GOT3 (cell line): ENCODE results near the gene CD163L1.
"Not testable (repeated sequence)": the region's sequence is repeated elsewhere in the genome, so short reads cannot be mapped to it uniquely, and the experiment has no call there.

Experiments used
- DNase-seq: peaks from one replicate; lab custom pipeline; 2025; ENCODE audit warnings: mixed read lengths; lab: John Stamatoyannopoulos, UW

The CD163L1 gene

GRCh38 chr12:7404275-7404674 is 39.7 kb downstream of the CD163L1 start:
- no peak for DNase-seq

DNA sequence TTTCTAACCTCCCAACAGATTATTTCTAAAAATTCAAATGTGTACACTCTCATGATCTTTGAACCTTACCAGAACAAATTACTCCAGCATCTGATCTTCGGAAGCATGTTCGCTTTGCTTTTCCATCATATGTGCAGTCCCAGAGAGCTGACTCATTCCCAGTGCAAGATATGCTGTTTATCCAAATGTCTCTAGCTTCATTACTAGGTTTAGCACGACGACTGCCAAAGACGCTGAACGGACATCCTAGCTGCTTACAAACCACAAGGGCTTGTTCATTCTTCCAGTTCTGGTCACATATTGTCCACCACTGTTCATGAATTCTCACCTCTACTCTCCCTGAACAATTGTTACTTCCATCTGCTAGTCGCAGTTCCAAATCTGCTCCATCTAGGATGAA is 40.5 kb downstream of the CD163L1 start:
- no peak for DNase-seq

DNA sequence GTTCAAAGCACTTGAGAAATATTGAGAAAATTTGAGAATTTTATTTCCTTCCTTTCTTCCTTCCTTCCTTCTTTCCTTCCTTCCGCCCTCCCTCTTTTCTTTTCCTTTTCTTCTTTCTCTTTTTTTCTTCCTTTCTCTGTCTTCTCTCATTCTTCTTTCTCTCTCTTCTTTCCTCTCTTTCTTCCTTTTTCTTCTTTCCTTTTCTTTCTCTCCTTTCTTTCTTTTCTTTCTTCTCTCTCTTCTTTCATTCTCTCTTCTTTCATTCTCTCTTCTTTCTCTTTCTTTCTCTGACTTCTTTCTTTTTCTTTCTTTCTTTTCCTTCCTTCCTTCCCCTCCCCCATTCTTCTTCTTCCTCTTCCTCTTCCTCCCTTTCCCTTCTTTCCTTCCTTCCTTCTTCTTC is 44.9 kb downstream of the CD163L1 start:
- DNase-seq: no peak

DNA sequence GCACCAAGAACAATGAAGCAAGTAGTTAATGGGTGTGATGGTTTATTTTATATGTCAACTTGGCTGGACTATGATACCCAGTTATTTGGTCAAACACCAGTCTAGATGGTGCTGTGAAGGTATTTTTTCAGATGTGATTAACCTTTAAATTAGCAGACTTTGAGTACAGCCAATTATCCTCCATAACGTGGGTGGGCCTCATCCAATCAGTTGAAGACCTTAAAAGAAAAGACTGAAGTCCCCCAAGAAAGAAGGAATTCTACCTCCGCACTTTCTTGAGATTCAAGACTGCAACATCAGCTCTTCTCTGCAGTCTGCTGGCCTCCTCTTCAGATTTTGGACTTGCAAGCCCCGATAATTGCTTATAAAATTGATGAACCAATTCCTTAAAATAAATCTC is 47.5 kb downstream of the CD163L1 start:
- no peak for DNase-seq

DNA sequence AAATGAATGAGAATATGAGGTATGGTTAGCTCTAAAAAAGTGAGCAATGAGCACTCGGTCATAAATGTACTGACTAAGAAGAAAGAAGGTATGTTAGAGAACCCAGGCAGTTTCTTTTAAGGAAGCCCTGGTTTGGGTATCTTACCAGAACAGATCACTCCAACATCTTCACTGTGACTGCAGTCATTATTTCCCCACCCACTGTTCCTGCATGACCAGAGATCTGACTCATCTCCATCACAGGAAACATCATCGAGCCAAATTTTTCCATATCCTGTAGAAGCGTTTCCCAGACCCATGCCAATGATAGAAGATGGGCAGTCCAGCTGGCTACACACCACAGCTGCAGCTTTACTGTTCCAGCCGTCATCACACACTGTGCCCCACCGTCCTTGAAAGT is 48.0 kb downstream of the CD163L1 start:
- no peak for DNase-seq

GRCh38 chr12:7387289-7387688 is 56.7 kb downstream of the CD163L1 start:
- no peak for DNase-seq

DNA sequence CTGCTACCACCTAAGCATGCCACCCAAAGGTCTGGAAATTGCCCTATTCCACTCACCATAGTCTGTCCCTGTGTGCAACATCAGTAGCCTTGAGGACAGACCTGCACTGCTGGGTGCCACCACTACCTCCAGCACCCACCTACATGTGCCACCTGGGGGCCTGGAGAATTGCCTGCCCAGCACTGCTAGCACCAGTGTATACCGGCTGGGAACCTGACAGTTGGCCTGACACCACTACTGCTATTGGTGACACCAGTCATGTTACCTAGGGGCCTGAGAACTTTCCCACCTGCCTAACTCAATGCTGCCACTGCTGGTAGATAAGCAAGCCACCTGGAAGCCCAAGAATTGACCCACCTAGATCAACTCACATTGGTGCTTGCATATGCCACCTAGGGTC is 60.8 kb downstream of the CD163L1 start:
- DNase-seq: no peak

DNA sequence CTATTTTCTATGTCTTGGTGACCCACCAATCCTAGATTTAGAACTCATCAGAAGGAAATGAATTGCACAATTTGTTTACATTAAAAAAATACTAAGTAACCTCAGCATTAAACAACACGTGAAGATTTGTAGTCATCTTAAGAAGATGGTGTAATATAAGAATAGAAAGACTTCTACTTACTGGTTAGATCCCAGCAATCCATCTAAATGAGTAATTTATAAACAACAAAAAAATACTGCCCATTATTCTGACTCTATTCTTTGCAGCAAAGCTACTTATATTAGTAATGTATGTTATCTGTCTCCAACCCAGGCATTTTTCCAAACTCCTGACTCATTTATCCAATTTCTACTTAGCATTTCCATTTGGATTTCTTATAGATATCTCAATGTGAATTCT is 67.8 kb downstream of the CD163L1 start:
- no peak for DNase-seq

GRCh38 chr12:7375145-7375543 is 68.8 kb downstream of the CD163L1 start:
- no peak for DNase-seq

DNA sequence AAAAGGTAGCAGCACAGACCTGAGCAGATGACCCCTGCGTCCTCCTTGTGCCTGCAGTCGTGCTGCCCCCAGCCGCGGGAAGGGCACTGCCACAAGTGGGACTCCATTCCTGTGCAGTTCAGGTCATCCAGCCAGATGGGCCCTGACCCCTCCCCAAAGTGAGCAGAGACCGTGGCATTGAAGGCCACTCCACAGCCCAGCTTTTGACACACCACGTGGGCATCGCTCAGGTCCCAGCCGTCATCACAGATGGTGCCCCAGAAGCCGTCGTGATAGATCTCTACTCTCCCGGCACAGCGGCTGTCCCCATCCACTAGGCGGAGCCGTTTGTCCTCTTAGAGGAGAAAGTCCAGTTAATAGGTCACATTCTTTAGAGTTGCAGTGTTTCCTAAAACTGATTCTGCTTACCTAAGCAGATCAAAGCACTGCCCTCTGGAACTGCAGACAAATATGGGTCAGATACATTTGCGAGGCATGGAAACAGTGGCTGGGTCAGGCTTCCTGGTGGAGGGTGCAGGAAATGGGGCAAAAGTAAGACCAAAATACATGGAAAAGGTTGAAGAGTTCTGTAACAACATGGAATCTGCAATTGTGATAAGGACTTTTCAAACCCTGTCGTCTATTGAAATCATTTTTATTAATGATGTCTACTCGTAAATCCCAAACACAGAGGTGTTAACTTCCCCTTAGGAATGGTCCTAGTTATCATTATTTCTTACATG is 69.4 kb downstream of the CD163L1 start:
- DNase-seq: no peak

- no peak for DNase-seq
Measured at GRCh38 chr12:7373226-7373625, 70.7 kb downstream of the CD163L1 start.

DNA sequence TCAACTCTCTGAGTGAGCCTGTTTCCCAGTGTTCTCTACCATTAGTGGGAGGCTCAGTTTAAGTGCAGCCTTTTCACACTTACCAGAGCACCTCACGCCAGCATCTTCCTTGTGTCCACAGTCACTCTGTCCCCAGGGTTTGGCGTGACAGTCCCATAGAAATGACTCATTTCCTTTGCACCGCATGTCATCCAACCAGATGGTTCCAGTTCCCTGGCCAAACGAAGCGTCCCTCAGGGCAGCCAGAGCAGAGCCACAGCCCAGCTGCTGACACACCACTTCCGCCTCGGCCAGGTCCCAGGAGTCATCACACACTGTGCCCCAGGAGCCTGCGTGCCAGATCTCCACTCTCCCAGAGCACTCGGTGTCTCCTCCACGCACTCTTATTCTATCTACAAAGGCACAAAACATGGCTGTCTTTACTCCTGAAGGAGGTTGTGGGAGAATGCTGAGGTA is 74.7 kb downstream of the CD163L1 start:
- DNase-seq: no peak

GRCh38 chr12:7362734-7363133 is 81.2 kb downstream of the CD163L1 start:
- no peak for DNase-seq

- DNase-seq: no peak
Measured at GRCh38 chr12:7361265-7361664, 82.7 kb downstream of the CD163L1 start.

DNA sequence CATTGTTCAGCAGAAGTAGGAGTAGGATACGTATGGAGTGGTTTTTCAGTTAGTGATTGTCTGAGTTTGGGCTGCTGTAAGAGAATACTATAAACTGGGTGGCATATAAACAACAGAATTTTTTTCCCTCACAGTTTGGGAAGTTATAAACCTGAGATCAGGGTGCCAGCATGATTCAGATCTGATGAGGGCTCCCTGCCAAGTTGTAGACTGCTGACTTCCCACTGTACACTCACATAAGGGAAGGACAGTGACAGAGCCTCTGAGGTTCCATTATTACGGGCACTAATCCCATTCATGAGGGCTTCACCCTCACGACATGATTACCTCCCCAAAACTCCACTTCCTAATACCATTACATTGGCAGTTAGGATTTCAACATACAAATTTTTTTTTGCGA is 89.4 kb downstream of the CD163L1 start:
- no peak for DNase-seq

GRCh38 chr12:7352661-7353060 is 91.3 kb downstream of the CD163L1 start:
- DNase-seq: no peak

- no peak for DNase-seq
Measured at GRCh38 chr12:7351177-7351576, 92.8 kb downstream of the CD163L1 start.

DNA sequence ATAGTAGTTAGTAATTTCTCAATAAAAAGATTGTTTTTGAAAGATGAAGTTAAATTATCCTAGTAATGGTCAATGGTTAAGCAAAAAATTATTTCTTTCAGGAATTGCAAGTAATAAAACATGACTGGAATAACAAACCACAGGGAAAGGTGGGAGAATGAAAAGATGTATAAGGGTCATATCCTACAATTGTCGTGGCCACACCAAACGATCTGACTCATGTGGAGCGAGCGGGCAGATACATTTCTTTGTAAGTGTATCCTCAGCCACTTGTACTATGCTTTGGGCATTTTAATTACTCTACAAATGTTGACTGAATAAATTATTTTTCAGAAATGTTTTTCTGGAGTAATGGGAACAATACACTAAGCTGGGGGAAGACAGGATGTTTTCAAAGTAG is 94.5 kb downstream of the CD163L1 start:
- DNase-seq: no peak

GRCh38 chr12:7346551-7347225 is 97.3 kb downstream of the CD163L1 start:
- no peak for DNase-seq

- DNase-seq: no peak
Measured at GRCh38 chr12:7344833-7345606, 98.9 kb downstream of the CD163L1 start.

- no peak for DNase-seq
Measured at GRCh38 chr12:7339675-7340074, 104.3 kb downstream of the CD163L1 start.

DNA sequence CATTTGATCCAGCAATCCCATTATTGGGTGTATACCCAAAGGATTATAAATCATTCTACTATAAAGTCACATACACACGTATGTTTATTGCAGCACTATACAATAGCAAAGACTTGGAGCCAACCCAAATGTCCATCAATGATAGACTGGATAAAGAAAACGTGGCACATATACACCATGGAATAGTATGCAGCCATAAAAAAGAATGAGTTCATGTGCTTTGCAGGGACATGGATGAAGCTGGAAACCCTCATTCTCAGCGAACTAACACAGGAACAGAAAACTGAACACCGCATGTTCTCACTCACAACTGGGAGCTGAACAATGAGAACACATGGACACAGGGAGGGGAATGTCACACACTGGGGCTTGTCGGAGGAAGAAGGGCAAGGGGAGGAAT is 106.2 kb downstream of the CD163L1 start:
- DNase-seq: not testable (repeated sequence)

DNA sequence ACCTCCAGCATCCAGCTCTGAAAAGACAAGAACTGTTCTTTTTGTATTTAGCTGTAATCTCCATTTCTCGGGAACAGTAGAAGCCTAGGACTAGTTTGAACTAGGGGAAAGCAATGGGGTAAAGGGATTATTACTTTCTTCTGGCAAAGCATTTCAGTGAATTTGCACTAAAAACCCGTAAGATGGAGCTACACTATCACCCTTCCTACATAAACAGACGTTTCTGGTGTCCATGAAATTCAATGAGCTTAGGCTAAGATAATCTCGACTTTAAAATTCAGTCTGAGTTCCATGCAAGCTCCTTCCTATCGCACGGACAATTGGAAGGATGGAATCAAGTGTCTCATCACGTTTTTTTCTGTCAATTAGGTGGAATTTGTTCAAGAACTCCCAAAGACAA is 116.0 kb downstream of the CD163L1 start:
- no peak for DNase-seq
